H1 (cell line): ENCODE measurements around the gene IFNA2. TPM values are rescaled to one million over a fixed set of nuclear protein-coding genes. Genes with fewer than 3 reads are reported as not detected.

Experiments used
- CTCF ChIA-PET: fragments of 300-600 bp; sonication (Branson Sonifier 250); formaldehyde crosslinking; loops from one replicate; lab custom pipeline; 2021; ENCODE audit not compliant: partially characterized antibody; lab: Charles Lee
- POLR2A ChIA-PET: fragments of 300-600 bp; sonication (Branson Sonifier 250); formaldehyde crosslinking; loops from one replicate; lab custom pipeline; 2021; ENCODE audit warnings: inconsistent platforms; ENCODE audit not compliant: partially characterized antibody; lab: Charles Lee
- DNase-seq, 2 experiments: peaks; one replicate each; pipeline versions ENCODE4 v3.0.0 to v3.0.0-alpha.2; 2010 to 2022; ENCODE audit warnings: low spot score in 2 of 2, low read depth in 1 of 2, mixed read lengths in 1 of 2
- FAIRE-seq: peaks from 2 replicates; lab custom pipeline; 2011; peaks lifted over from hg19 to GRCh38; lab: Jason Lieb, UNC
- H2AFZ ChIP-seq: 2 replicates; pipeline ENCODE4 v1.8.1; 2012; ENCODE audit warnings: low read length, inconsistent platforms
- H2AK5ac ChIP-seq: 2 replicates; pipeline ENCODE4 v1.6.1; 2013; ENCODE audit warnings: low read depth, low read length
- H2BK120ac ChIP-seq: replicated peaks from 2 replicates; pipeline ENCODE3; 2013; ENCODE audit warnings: low read depth, low read length, inconsistent platforms
- H2BK12ac ChIP-seq: 2 replicates; pipeline ENCODE4 v1.6.1; 2013; ENCODE audit warnings: low read depth, low read length
- H2BK15ac ChIP-seq: 2 replicates; pipeline ENCODE4 v1.6.1; 2013; ENCODE audit warnings: low read length
- H2BK20ac ChIP-seq: 2 replicates; pipeline ENCODE4 v1.6.1; 2013; ENCODE audit warnings: low read length
- H2BK5ac ChIP-seq: 2 replicates; pipeline ENCODE4 v1.6.1; 2013; ENCODE audit warnings: low read depth, low read length
- H3K14ac ChIP-seq: 2 replicates; pipeline ENCODE4 v1.6.1; 2013; ENCODE audit warnings: inconsistent platforms; ENCODE audit not compliant: insufficient read length
- H3K18ac ChIP-seq: 2 replicates; pipeline ENCODE4 v1.6.1; 2013; ENCODE audit warnings: low read length; ENCODE audit errors: extremely low read depth
- H3K23ac ChIP-seq: 2 replicates; pipeline ENCODE4 v1.6.1; 2013; ENCODE audit warnings: inconsistent platforms; ENCODE audit not compliant: insufficient read length
- H3K23me2 ChIP-seq: 2 replicates; pipeline ENCODE4 v1.6.1; 2013; ENCODE audit warnings: low read depth, low read length
- H3K27ac ChIP-seq: 2 replicates; pipeline ENCODE4 v1.6.1; 2011; ENCODE audit warnings: low read depth, low read length, inconsistent platforms
- H3K27me3 ChIP-seq, 4 experiments: replicated peaks in 1 of 4; 1 replicate in 1 of 4; 2 replicates in 3 of 4; pipeline versions ENCODE4 v1.6.1 to v1.8.1; 2011 to 2013; ENCODE audit warnings: low read length in 3 of 4, mild to moderate bottlenecking in 3 of 4, inconsistent platforms in 2 of 4, mixed read lengths in 2 of 4, moderate library complexity in 1 of 4; ENCODE audit not compliant: control insufficient read depth in 3 of 4, insufficient read depth in 3 of 4; ENCODE audit errors: extremely low read depth in 1 of 4
- H3K36me3 ChIP-seq, 4 experiments: 2 replicates each; pipeline versions ENCODE4 v1.6.1 to v1.8.1; 2011 to 2013; ENCODE audit warnings: mild to moderate bottlenecking in 4 of 4, low read length in 3 of 4, moderate library complexity in 2 of 4, control low read depth in 1 of 4, inconsistent platforms in 1 of 4; ENCODE audit not compliant: insufficient read depth in 4 of 4, control insufficient read depth in 2 of 4
- H3K4ac ChIP-seq: replicated peaks from 2 replicates; pipeline ENCODE3; 2013; ENCODE audit warnings: low read length, low read depth, mixed read lengths, inconsistent platforms; ENCODE audit not compliant: insufficient read length
- H3K4me1 ChIP-seq, 4 experiments: replicated peaks in 1 of 4; 1 replicate in 1 of 4; 2 replicates in 3 of 4; pipeline versions ENCODE4 v1.6.1 to v1.8.1; 2011 to 2013; ENCODE audit warnings: low read length in 3 of 4, inconsistent platforms in 2 of 4, mixed read lengths in 1 of 4; ENCODE audit not compliant: insufficient read depth in 4 of 4, control insufficient read depth in 3 of 4
- H3K4me2 ChIP-seq, 2 experiments: 2 replicates each; pipeline versions ENCODE4 v1.6.1 to v1.8.1; 2011 to 2013; ENCODE audit warnings: low read depth in 2 of 2, low read length in 2 of 2, control low read depth in 1 of 2, inconsistent platforms in 1 of 2, mild to moderate bottlenecking in 1 of 2; ENCODE audit not compliant: insufficient read depth in 1 of 2
- H3K4me3 ChIP-seq, 4 experiments: fragments of 200-600, 300-600 bp in 1 of 4; sonication (generic), shearing (Covaris generic), sonication (Bioruptor Twin) in 1 of 4; 2 replicates each; pipeline versions ENCODE4 v1.5.1 to v1.8.1; 2011 to 2016; ENCODE audit warnings: low read length in 4 of 4, low read depth in 3 of 4, control low read depth in 2 of 4, inconsistent platforms in 2 of 4, mild to moderate bottlenecking in 2 of 4, mixed read lengths in 1 of 4, moderate library complexity in 1 of 4; ENCODE audit not compliant: insufficient read depth in 2 of 4; ENCODE audit errors: extremely low read depth in 1 of 4
- H3K56ac ChIP-seq: replicated peaks from 2 replicates; pipeline ENCODE3; 2013; ENCODE audit warnings: low read depth, mild to moderate bottlenecking, mixed read lengths, low read length, inconsistent platforms; ENCODE audit not compliant: insufficient read length
- H3K79me1 ChIP-seq: 2 replicates; pipeline ENCODE4 v1.6.1; 2013; ENCODE audit warnings: low read depth, low read length, control low read depth
- H3K79me2 ChIP-seq, 2 experiments: 2 replicates each; pipeline versions ENCODE4 v1.6.1 to v1.8.1; 2012 to 2013; ENCODE audit warnings: low read length in 2 of 2, mild to moderate bottlenecking in 2 of 2, inconsistent platforms in 1 of 2; ENCODE audit not compliant: insufficient read depth in 2 of 2, control insufficient read depth in 1 of 2
- H3K9ac ChIP-seq, 4 experiments: replicated peaks in 1 of 4; 1 replicate in 1 of 4; 2 replicates in 3 of 4; pipeline versions ENCODE4 v1.6.1 to v1.8.1; 2011 to 2013; ENCODE audit warnings: low read depth in 3 of 4, low read length in 3 of 4, control low read depth in 2 of 4, mild to moderate bottlenecking in 2 of 4, moderate library complexity in 2 of 4, inconsistent platforms in 1 of 4; ENCODE audit errors: extremely low read depth in 1 of 4
- H3K9me3 ChIP-seq, 2 experiments: 2 replicates each; pipeline versions ENCODE4 v1.6.1 to v1.8.1; 2012 to 2013; ENCODE audit warnings: mild to moderate bottlenecking in 2 of 2, moderate library complexity in 2 of 2, control low read depth in 1 of 2, inconsistent platforms in 1 of 2, low read depth in 1 of 2, low read length in 1 of 2, mixed read lengths in 1 of 2; ENCODE audit not compliant: insufficient read depth in 2 of 2
- H4K20me1 ChIP-seq, 2 experiments: replicated peaks in 1 of 2; 2 replicates each; pipeline versions ENCODE3 to v1.8.1; 2011 to 2013; ENCODE audit warnings: inconsistent platforms in 2 of 2, low read length in 2 of 2, mild to moderate bottlenecking in 1 of 2; ENCODE audit not compliant: insufficient read depth in 2 of 2, control insufficient read depth in 1 of 2
- H4K5ac ChIP-seq: 2 replicates; pipeline ENCODE4 v1.6.1; 2013; ENCODE audit warnings: low read length, low read depth, mixed read lengths, inconsistent platforms; ENCODE audit not compliant: insufficient read length
- H4K8ac ChIP-seq: 2 replicates; pipeline ENCODE4 v1.8.0; 2013; ENCODE audit warnings: mild to moderate bottlenecking, moderate library complexity, low read length, inconsistent platforms; ENCODE audit not compliant: insufficient read depth; ENCODE audit errors: extremely low read depth
- H4K91ac ChIP-seq: replicated peaks from 2 replicates; pipeline ENCODE3; 2013; ENCODE audit warnings: low read length, mixed read lengths, inconsistent platforms; ENCODE audit not compliant: insufficient read length
- CTCF ChIP-seq, 3 experiments: IDR thresholded peaks; 1 replicate in 2 of 3; 2 replicates in 1 of 3; pipeline versions ENCODE4 v1.5.1 to v1.6.1; 2011; ENCODE audit warnings: low read length in 3 of 3, mild to moderate bottlenecking in 3 of 3, inconsistent platforms in 2 of 3, low read depth in 1 of 3, moderate library complexity in 1 of 3; ENCODE audit not compliant: insufficient read depth in 1 of 3; ENCODE audit errors: control extremely low read depth in 1 of 3
- KDM1A ChIP-seq: fragments of 200-600, 300-600 bp; sonication (generic); IDR thresholded peaks from 2 replicates; pipeline ENCODE4 v1.7.1; 2016; ENCODE audit warnings: mild to moderate bottlenecking, low read length, borderline replicate concordance
- SIN3A ChIP-seq, 2 experiments: IDR thresholded peaks in 1 of 2; conservative IDR thresholded peaks in 1 of 2; 2 replicates each; pipeline ENCODE4 v1.6.1; 2011 to 2012; ENCODE audit warnings: low read length in 2 of 2, improper control_type of control experiment in 1 of 2, low read depth in 1 of 2, mild to moderate bottlenecking in 1 of 2
- SP1 ChIP-seq: IDR thresholded peaks from 2 replicates; pipeline ENCODE4 v1.6.1; 2011; ENCODE audit warnings: low read depth, low read length
- TEAD4 ChIP-seq: IDR thresholded peaks from 2 replicates; pipeline ENCODE4 v1.6.1; 2012; ENCODE audit warnings: low read depth, low read length, inconsistent platforms, mixed read lengths
- WGBS, 2 experiments: shearing (Covaris generic) in 1 of 2; methylation state at CpG; one replicate each; pipeline versions ENCODE4 v1.1.6 to v1.1.7; 2013 to 2015; ENCODE audit warnings: low lambda C conversion rate in 2 of 2, mixed read lengths in 2 of 2, inconsistent platforms in 1 of 2, low coverage in 1 of 2, missing lambda C conversion rate in 1 of 2; ENCODE audit not compliant: insufficient replicate concordance in 2 of 2, insufficient coverage in 1 of 2, insufficient read length in 1 of 2; ENCODE audit errors: extremely low coverage in 1 of 2, missing lambda C conversion rate in 1 of 2; 5-methylcytosine and 5-hydroxymethylcytosine counted together
- polyA plus RNA-seq, 7 experiments: library from polyadenylated mRNA; depleted of rRNA in 3 of 7; stranded (reverse) in 5 of 7; unstranded in 2 of 7; fragments of >200 nt in 5 of 7; fragments of 200-250 nt in 2 of 7; gene quantifications; 1 replicate in 5 of 7; 2 replicates in 1 of 7; 4 replicates in 1 of 7; pipeline versions ENCODE4 v1.2.1 to v1.2.3, GENCODE V29; 2011 to 2013; ENCODE audit warnings: missing spikeins in 2 of 7, mixed read lengths in 2 of 7
- total RNA-seq: library from RNA; stranded (reverse); fragmentation: NEBNext Ultra II Directional; extraction: Animal tissue kit (Norgen Biotek cat#: 25700); gene quantifications from 2 replicates; pipeline ENCODE4 v1.2.1, GENCODE V29; 2021

IFNA2 gene
- total and polyA plus RNA-seq, 2 of the 8 experiments (the other 6 are each of a cell fraction or from before 2014, with no cell fraction given), result not detected

- H3K4me1 ChIP-seq, result peaks cover 3 to 9% (median 5%) of the 10 kb centered on the region in 4 experiments; a peak in 4 of 7 replicates
- no peak overlapping the region for H3K4me3 ChIP-seq
- DNase-seq, result no peak
- no peak overlapping the region for H2AFZ ChIP-seq
- H4K20me1 ChIP-seq, result no peaks in the 10 kb centered on the region
- H2BK120ac ChIP-seq, result no peak overlapping the region
- H4K8ac ChIP-seq, result no peak overlapping the region
- H2BK12ac ChIP-seq, result no peak overlapping the region; the same call in 1 of the 2 replicates
- WGBS, 2 experiments, result 69% methylated on average over 5 of the region's 5 CpGs; no CpG with 5 or more reads in 1 of the 2 experiments
- no peaks in the 10 kb centered on the region for H3K79me2 ChIP-seq
- no peaks in the 10 kb centered on the region for H3K23me2 ChIP-seq
- H3K4ac ChIP-seq, result no peak overlapping the region
- no peaks in the 10 kb centered on the region for H3K36me3 ChIP-seq
- H3K14ac ChIP-seq, result no peak overlapping the region
- peak; percentile 52 for FAIRE-seq
- ChIA-PET CTCF (interaction anchor here (0.7 to 1.9 kb wide), 2 partner anchors 10 to 13 kb away, joined by 6 read pairs; no protein-coding TSS in a partner anchor), POLR2A (no interaction called here)
- H2BK15ac ChIP-seq, result no peak overlapping the region
- H3K79me1 ChIP-seq, result no peaks in the 10 kb centered on the region
- H4K5ac ChIP-seq, result no peak overlapping the region
- no peak overlapping the region for H3K27ac ChIP-seq
- H2AK5ac ChIP-seq, result no peak overlapping the region
- H3K4me2 ChIP-seq, result peak overlapping the region; percentile 12 to 22; a peak in 1 of 4 replicates
- no peaks in the 10 kb centered on the region for H3K27me3 ChIP-seq
- no peak overlapping the region for H3K9ac ChIP-seq
- 0 out of 4 replicates have a peak, but pooled peaks of 1 of the 2 experiments have one; percentile 29 for TF ChIP-seq SIN3A (conservative IDR thresholded peaks at IDR 0.05 in 1 of 2, IDR thresholded peaks at IDR 0.05 in 1 of 2; ENCODE audit: low read depth in 1 of 2, low read length in 2 of 2)
- TF ChIP-seq TEAD4, result peak; percentile 79
- no peak for TF ChIP-seq KDM1A
- no peak for TF ChIP-seq SP1
- no peak for TF ChIP-seq CTCF (IDR thresholded peaks at IDR 0.05; ENCODE audit: control extremely low read depth in 1 of 3, insufficient read depth in 1 of 3, low read depth in 1 of 3, low read length in 3 of 3)
- H2BK5ac ChIP-seq, result no peak overlapping the region
- H3K18ac ChIP-seq, result no peak overlapping the region
- H3K56ac ChIP-seq, result no peak overlapping the region
- H3K23ac ChIP-seq, result no peak overlapping the region
- H3K9me3 ChIP-seq, result no peaks in the 10 kb centered on the region
- H4K91ac ChIP-seq, result no peak overlapping the region
- no peak overlapping the region for H2BK20ac ChIP-seq
These were observed 3.5 kb downstream of the IFNA2 start for GRCh38 chr9:21381448-21382339.
